Measurements from ENCODE around the gene TAF6L.
A peak's percentile ranks its signal among the peaks of the same experiment; 100 is the strongest.
"Not testable (repeated sequence)": the region's sequence is repeated elsewhere in the genome, so short reads cannot be mapped to it uniquely, and the experiment has no call there.

The TAF6L gene

GRCh38 chr11:62805076-62805892 is 34.1 kb downstream of the TAF6L start, which contains the start of gene NXF1:
Gene NXF1 (minus strand): TSS chr11:62805440. CDS start chr11:62805356, 84 bp downstream.
- peak; percentile 90 to 91 for DNase-seq (ENCODE audit: low read depth in 2 of 2)

- DNase-seq (ENCODE audit: low read depth in 2 of 2): no peak
Measured at GRCh38 chr11:62805961-62806441, 34.8 kb downstream of the TAF6L start.

GRCh38 chr11:62806611-62807121 is 35.5 kb downstream of the TAF6L start:
- no peak for DNase-seq (ENCODE audit: low read depth in 2 of 2)

GRCh38 chr11:62810748-62811147 is 39.6 kb downstream of the TAF6L start:
- no peak for DNase-seq (ENCODE audit: low read depth in 2 of 2)

- DNase-seq (ENCODE audit: low read depth in 2 of 2): no peak
Measured at GRCh38 chr11:62811659-62812058, 40.5 kb downstream of the TAF6L start.

- DNase-seq (ENCODE audit: low read depth in 2 of 2): no peak
Measured at GRCh38 chr11:62816557-62816956, 45.4 kb downstream of the TAF6L start.

GRCh38 chr11:62817129-62817528 is 45.9 kb downstream of the TAF6L start:
- no peak for DNase-seq (ENCODE audit: low read depth in 2 of 2)

- DNase-seq (ENCODE audit: low read depth in 2 of 2): no peak
Measured at GRCh38 chr11:62823677-62824076, 52.5 kb downstream of the TAF6L start.

GRCh38 chr11:62828130-62828529 is 56.9 kb downstream of the TAF6L start:
- not testable (repeated sequence) for DNase-seq (ENCODE audit: low read depth in 2 of 2)

GRCh38 chr11:62830904-62831519 is 59.8 kb downstream of the TAF6L start:
- no peak for DNase-seq (ENCODE audit: low read depth in 2 of 2)

- DNase-seq (ENCODE audit: low read depth in 2 of 2): peak; percentile 99
Measured at GRCh38 chr11:62831520-62832335, 60.5 kb downstream of the TAF6L start, which contains the start of gene STX5. Gene STX5 (minus strand): TSS chr11:62832051. CDS start chr11:62831243, 808 bp downstream.

GRCh38 chr11:62832336-62833234 is 61.4 kb downstream of the TAF6L start, which contains the start of gene TEX54:
Gene TEX54 (minus strand): TSS chr11:62832841.
- DNase-seq (ENCODE audit: low read depth in 2 of 2): no peak

- DNase-seq (ENCODE audit: low read depth in 2 of 2): no peak
Measured at GRCh38 chr11:62835336-62835735, 64.1 kb downstream of the TAF6L start.

All from stimulated activated CD8-positive, alpha-beta memory T cell treated with anti-CD3 and anti-CD28 coated beads, Interleukin-15, amount 100 ng/mL, for 48 hours (primary cell).